SU-DHL-6 (cell line): ENCODE results near the gene CXCL10.

Experiments used
- CTCF ChIP-seq: fragments of 200-600 bp; sonication (generic); IDR thresholded peaks from one replicate; pipeline ENCODE4 v1.5.1; 2017; ENCODE audit warnings: antibody characterized with exemption, mild to moderate bottlenecking, low read length, moderate library complexity; ENCODE audit not compliant: insufficient read depth, poor library complexity, severe bottlenecking
- EZH2phosphoT487 ChIP-seq: fragments of 200-600 bp; sonication (generic), shearing (Covaris generic); conservative IDR thresholded peaks from 2 replicates; pipeline ENCODE4 v1.6.1; 2018; ENCODE audit warnings: mild to moderate bottlenecking, antibody characterized with exemption, low read length, moderate library complexity, mixed read lengths

- TF ChIP-seq CTCF: no peak
- no peak for TF ChIP-seq EZH2phosphoT487
These were observed 31.7 kb upstream of the CXCL10 start for GRCh38 chr4:76055016-76055415.
